Spleen (tissue), 7 donors: Measurements from ENCODE around the gene IDH2.
A peak's percentile ranks its signal among the peaks of the same experiment; 100 is the strongest.

Source experiments
- CTCF ChIP-seq, 11 experiments: fragments of 200-600 bp in 7 of 11; fragments of 450-650 bp in 4 of 11; sonication (generic) in 4 of 11; IDR thresholded peaks in 8 of 11; conservative IDR thresholded peaks in 3 of 11; 1 replicate in 7 of 11; 2 replicates in 4 of 11; pipeline versions ENCODE4 v1.4.0 to v1.8.0; 2016 to 2021; ENCODE audit warnings: antibody characterized with exemption in 11 of 11, inconsistent platforms in 4 of 11, mild to moderate bottlenecking in 1 of 11
- POLR2A ChIP-seq, 3 donors: fragments of 450-650 bp; IDR thresholded peaks; one replicate each; pipeline ENCODE4 v1.5.1; 2017; ENCODE audit warnings: antibody characterized with exemption in 3 of 3, mild to moderate bottlenecking in 1 of 3
- POLR2AphosphoS5 ChIP-seq, 3 donors: sonication (generic); formaldehyde crosslinking; IDR thresholded peaks; one replicate each; pipeline ENCODE4 v1.5.1; 2017; ENCODE audit warnings: antibody characterized with exemption in 3 of 3
- donor health status: DM: no; HTN: no; CAD: no; lungs with moderate emphysema.
- donor health status: DM: no; HTN: no; CAD: no.
- donor health status: DM: no; HTN: no; CAD: no.

GRCh38 chr15:90083954-90084607 is 18.2 kb downstream of the IDH2 start:
- TF ChIP-seq CTCF (IDR thresholded peaks at IDR 0.05 in 8 of 11, conservative IDR thresholded peaks at IDR 0.05 in 3 of 11), result no peak
- TF ChIP-seq POLR2AphosphoS5 (IDR thresholded peaks at IDR 0.05), result peak in 1 of 3 donors; percentile 51
- TF ChIP-seq POLR2A (IDR thresholded peaks at IDR 0.05), result no peak
